ENCODE measurements around the gene PCCA. TPM values are rescaled to one million over a fixed set of nuclear protein-coding genes. Genes with fewer than 3 reads are reported as not detected.
A peak's percentile ranks its signal among the peaks of the same experiment; 100 is the strongest.
"Not testable (repeated sequence)": the region's sequence is repeated elsewhere in the genome, so short reads cannot be mapped to it uniquely, and the experiment has no call there.

PCCA gene
- total RNA-seq, 2 donors from 2014 or later, result 7.2 to 14.6 TPM

- H3K27me3 Mint-ChIP-seq, result peaks cover 9% of the 10 kb centered on the region
- no peak overlapping the region for H3K27ac Mint-ChIP-seq
- H3K4me1 Mint-ChIP-seq, result peaks cover 8% of the 10 kb centered on the region
- ATAC-seq (replicated peaks), result no peak
- no peaks in the 10 kb centered on the region for H3K36me3 Mint-ChIP-seq (ENCODE audit: low read depth)
- H3K4me3 Mint-ChIP-seq, result no peak overlapping the region
- no peaks in the 10 kb centered on the region for H3K9me3 Mint-ChIP-seq
Observed at GRCh38 chr13:100513987-100514670, 425.2 kb downstream of the PCCA start.

GRCh38 chr13:100514788-100515409 is 426.0 kb downstream of the PCCA start:
- no peak overlapping the region for H3K27ac Mint-ChIP-seq
- ATAC-seq (replicated peaks), result peak; percentile 88
- H3K4me1 Mint-ChIP-seq, result peaks cover 8% of the 10 kb centered on the region
- H3K4me3 Mint-ChIP-seq, result no peak overlapping the region
- no peaks in the 10 kb centered on the region for H3K9me3 Mint-ChIP-seq
- no peaks in the 10 kb centered on the region for H3K36me3 Mint-ChIP-seq (ENCODE audit: low read depth)
- H3K27me3 Mint-ChIP-seq, result peaks cover 8% of the 10 kb centered on the region

GRCh38 chr13:100515410-100515800 is 426.5 kb downstream of the PCCA start:
- Mint-ChIP-seq H3K27me3 (peaks cover 8% of the 10 kb centered on the region), H3K9me3 (no peaks in the 10 kb centered on the region), H3K4me1 (peaks cover 8% of the 10 kb centered on the region), H3K27ac (no peak overlapping the region), H3K4me3 (no peak overlapping the region), H3K36me3 (ENCODE audit: low read depth) (no peaks in the 10 kb centered on the region)
- no peak for ATAC-seq (replicated peaks)

GRCh38 chr13:100517135-100517534 is 428.2 kb downstream of the PCCA start:
- Mint-ChIP-seq H3K27ac (peak overlapping the region; percentile 79), H3K4me3 (peak overlapping the region; percentile 75)

GRCh38 chr13:100517728-100518127 is 428.8 kb downstream of the PCCA start:
- peaks cover 8% of the 10 kb centered on the region for H3K4me1 Mint-ChIP-seq
- peak; percentile 72 for ATAC-seq (replicated peaks)
- H3K27me3 Mint-ChIP-seq, result peaks cover 8% of the 10 kb centered on the region
- no peaks in the 10 kb centered on the region for H3K9me3 Mint-ChIP-seq
- peak overlapping the region; percentile 75 for H3K4me3 Mint-ChIP-seq
- H3K36me3 Mint-ChIP-seq (ENCODE audit: low read depth), result no peaks in the 10 kb centered on the region
- H3K27ac Mint-ChIP-seq, result peak overlapping the region; percentile 79

More at GRCh38 chr13:100517135-100517534, 428.2 kb downstream of the PCCA start:
- ATAC-seq (replicated peaks), result peak; percentile 30
- peaks cover 8% of the 10 kb centered on the region for H3K27me3 Mint-ChIP-seq
- no peaks in the 10 kb centered on the region for H3K36me3 Mint-ChIP-seq (ENCODE audit: low read depth)
- H3K9me3 Mint-ChIP-seq, result no peaks in the 10 kb centered on the region
- peaks cover 8% of the 10 kb centered on the region for H3K4me1 Mint-ChIP-seq

- Mint-ChIP-seq H3K27ac (peak overlapping the region; percentile 79), H3K4me3 (peak overlapping the region; percentile 75), H3K4me1 (peaks cover 8% of the 10 kb centered on the region), H3K27me3 (peaks cover 8% of the 10 kb centered on the region), H3K9me3 (no peaks in the 10 kb centered on the region), H3K36me3 (ENCODE audit: low read depth) (no peaks in the 10 kb centered on the region)
- ATAC-seq (replicated peaks), result no peak
Observed at GRCh38 chr13:100518394-100519062, 429.6 kb downstream of the PCCA start.

GRCh38 chr13:100519626-100520025 is 430.7 kb downstream of the PCCA start:
- H3K4me3 Mint-ChIP-seq, result no peak overlapping the region
- peaks cover 8% of the 10 kb centered on the region for H3K4me1 Mint-ChIP-seq
- no peaks in the 10 kb centered on the region for H3K36me3 Mint-ChIP-seq (ENCODE audit: low read depth)
- ATAC-seq (replicated peaks), result no peak
- no peaks in the 10 kb centered on the region for H3K9me3 Mint-ChIP-seq
- H3K27me3 Mint-ChIP-seq, result peaks cover 5% of the 10 kb centered on the region
- H3K27ac Mint-ChIP-seq, result no peak overlapping the region

- no peak overlapping the region for H3K4me3 Mint-ChIP-seq
- H3K9me3 Mint-ChIP-seq, result no peaks in the 10 kb centered on the region
- no peaks in the 10 kb centered on the region for H3K36me3 Mint-ChIP-seq (ENCODE audit: low read depth)
- H3K4me1 Mint-ChIP-seq, result peaks cover 8% of the 10 kb centered on the region
- H3K27ac Mint-ChIP-seq, result no peak overlapping the region
- H3K27me3 Mint-ChIP-seq, result peaks cover 5% of the 10 kb centered on the region
- ATAC-seq (replicated peaks), result no peak
Observed at GRCh38 chr13:100520936-100521850, 432.3 kb downstream of the PCCA start.

- Mint-ChIP-seq H3K36me3 (ENCODE audit: low read depth) (no peaks in the 10 kb centered on the region), H3K9me3 (no peaks in the 10 kb centered on the region), H3K27ac (no peak overlapping the region), H3K4me1 (peaks cover 8% of the 10 kb centered on the region), H3K27me3 (no peaks in the 10 kb centered on the region), H3K4me3 (no peak overlapping the region)
- ATAC-seq (replicated peaks), result no peak
Observed at GRCh38 chr13:100521851-100522617, 433.1 kb downstream of the PCCA start.

GRCh38 chr13:100522618-100523309 is 433.9 kb downstream of the PCCA start:
- Mint-ChIP-seq H3K27me3 (no peaks in the 10 kb centered on the region), H3K36me3 (ENCODE audit: low read depth) (no peaks in the 10 kb centered on the region), H3K27ac (no peak overlapping the region), H3K9me3 (no peaks in the 10 kb centered on the region), H3K4me3 (no peak overlapping the region), H3K4me1 (peaks cover 2% of the 10 kb centered on the region)
- no peak for ATAC-seq (replicated peaks)

GRCh38 chr13:100523411-100523810 is 434.5 kb downstream of the PCCA start:
- Mint-ChIP-seq H3K27ac (no peak overlapping the region), H3K4me1 (no peaks in the 10 kb centered on the region), H3K9me3 (no peaks in the 10 kb centered on the region), H3K27me3 (no peaks in the 10 kb centered on the region), H3K4me3 (no peak overlapping the region), H3K36me3 (ENCODE audit: low read depth) (peaks cover 5% of the 10 kb centered on the region)
- ATAC-seq (replicated peaks), result no peak

GRCh38 chr13:100523981-100524386 is 435.1 kb downstream of the PCCA start:
- H3K27me3 Mint-ChIP-seq, result no peaks in the 10 kb centered on the region
- no peak overlapping the region for H3K27ac Mint-ChIP-seq
- no peaks in the 10 kb centered on the region for H3K4me1 Mint-ChIP-seq
- H3K9me3 Mint-ChIP-seq, result no peaks in the 10 kb centered on the region
- no peak for ATAC-seq (replicated peaks)
- H3K4me3 Mint-ChIP-seq, result no peak overlapping the region
- peaks cover 11% of the 10 kb centered on the region for H3K36me3 Mint-ChIP-seq (ENCODE audit: low read depth)

- ATAC-seq (replicated peaks), result not testable (repeated sequence)
- H3K36me3 Mint-ChIP-seq (ENCODE audit: low read depth), result peaks cover 16% of the 10 kb centered on the region
Observed at GRCh38 chr13:100524688-100525087, 435.8 kb downstream of the PCCA start.

More at GRCh38 chr13:100524688-100525087, 435.8 kb downstream of the PCCA start:
- not testable (repeated sequence) for H3K27me3 Mint-ChIP-seq, H3K27ac Mint-ChIP-seq, H3K9me3 Mint-ChIP-seq, H3K4me3 Mint-ChIP-seq, H3K4me1 Mint-ChIP-seq
